Measurements from ENCODE around the gene SHOC2. TPM values are rescaled to one million over a fixed set of nuclear protein-coding genes. Genes with fewer than 3 reads are reported as not detected.
A peak's percentile ranks its signal among the peaks of the same experiment; 100 is the strongest.

Gene SHOC2
- total RNA-seq, 1 donor from 2014 or later, result 48.9 TPM

DNA sequence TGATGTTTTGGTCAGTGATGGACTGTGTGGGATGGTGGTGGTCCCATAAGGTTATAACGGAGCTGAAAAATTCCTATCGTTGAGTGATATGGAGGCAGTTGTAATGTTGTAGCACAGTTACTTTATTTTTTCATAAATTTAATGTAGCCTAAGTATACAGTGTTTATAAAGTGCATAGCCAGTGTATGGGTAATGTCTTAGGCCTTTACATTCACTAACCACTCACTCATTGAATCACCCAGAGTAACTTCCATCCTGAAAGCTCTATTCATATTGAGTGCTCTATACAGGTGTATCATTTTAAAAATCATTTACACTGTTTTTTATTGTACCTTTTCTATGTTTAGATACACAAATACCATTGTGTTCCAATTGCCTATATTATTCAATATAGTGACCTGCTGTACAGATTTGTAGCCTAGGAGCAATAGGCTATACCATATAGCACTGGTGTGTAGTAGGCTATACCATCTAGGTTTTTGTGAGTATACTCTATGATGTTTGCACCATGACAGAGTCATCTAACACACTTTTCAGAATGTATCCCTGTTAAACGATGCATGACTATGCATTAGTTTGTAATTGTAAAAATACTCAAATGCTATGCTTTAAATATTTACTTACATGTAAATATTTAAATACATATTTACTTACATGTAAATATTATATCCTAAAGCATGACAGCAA, 26.7 kb upstream of the SHOC2 start:
- Mint-ChIP-seq H3K4me1 (ENCODE audit: unreplicated experiment) (no peaks in the 10 kb centered on the region), H3K4me3 (ENCODE audit: unreplicated experiment) (no peak overlapping the region), H3K27me3 (ENCODE audit: unreplicated experiment) (peaks cover 1% of the 10 kb centered on the region), H3K36me3 (ENCODE audit: low read depth, unreplicated experiment) (peaks cover 3% of the 10 kb centered on the region), H3K9me3 (ENCODE audit: unreplicated experiment) (no peaks in the 10 kb centered on the region), H3K27ac (ENCODE audit: unreplicated experiment) (no peak overlapping the region)
- TF ChIP-seq, protein P1, sequence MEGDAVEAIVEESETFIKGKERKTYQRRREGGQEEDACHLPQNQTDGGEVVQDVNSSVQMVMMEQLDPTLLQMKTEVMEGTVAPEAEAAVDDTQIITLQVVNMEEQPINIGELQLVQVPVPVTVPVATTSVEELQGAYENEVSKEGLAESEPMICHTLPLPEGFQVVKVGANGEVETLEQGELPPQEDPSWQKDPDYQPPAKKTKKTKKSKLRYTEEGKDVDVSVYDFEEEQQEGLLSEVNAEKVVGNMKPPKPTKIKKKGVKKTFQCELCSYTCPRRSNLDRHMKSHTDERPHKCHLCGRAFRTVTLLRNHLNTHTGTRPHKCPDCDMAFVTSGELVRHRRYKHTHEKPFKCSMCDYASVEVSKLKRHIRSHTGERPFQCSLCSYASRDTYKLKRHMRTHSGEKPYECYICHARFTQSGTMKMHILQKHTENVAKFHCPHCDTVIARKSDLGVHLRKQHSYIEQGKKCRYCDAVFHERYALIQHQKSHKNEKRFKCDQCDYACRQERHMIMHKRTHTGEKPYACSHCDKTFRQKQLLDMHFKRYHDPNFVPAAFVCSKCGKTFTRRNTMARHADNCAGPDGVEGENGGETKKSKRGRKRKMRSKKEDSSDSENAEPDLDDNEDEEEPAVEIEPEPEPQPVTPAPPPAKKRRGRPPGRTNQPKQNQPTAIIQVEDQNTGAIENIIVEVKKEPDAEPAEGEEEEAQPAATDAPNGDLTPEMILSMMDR (IDR thresholded peaks at IDR 0.05; ENCODE audit: unreplicated experiment), result no peak
- no peak for DNase-seq (ENCODE audit: low spot score)

DNA sequence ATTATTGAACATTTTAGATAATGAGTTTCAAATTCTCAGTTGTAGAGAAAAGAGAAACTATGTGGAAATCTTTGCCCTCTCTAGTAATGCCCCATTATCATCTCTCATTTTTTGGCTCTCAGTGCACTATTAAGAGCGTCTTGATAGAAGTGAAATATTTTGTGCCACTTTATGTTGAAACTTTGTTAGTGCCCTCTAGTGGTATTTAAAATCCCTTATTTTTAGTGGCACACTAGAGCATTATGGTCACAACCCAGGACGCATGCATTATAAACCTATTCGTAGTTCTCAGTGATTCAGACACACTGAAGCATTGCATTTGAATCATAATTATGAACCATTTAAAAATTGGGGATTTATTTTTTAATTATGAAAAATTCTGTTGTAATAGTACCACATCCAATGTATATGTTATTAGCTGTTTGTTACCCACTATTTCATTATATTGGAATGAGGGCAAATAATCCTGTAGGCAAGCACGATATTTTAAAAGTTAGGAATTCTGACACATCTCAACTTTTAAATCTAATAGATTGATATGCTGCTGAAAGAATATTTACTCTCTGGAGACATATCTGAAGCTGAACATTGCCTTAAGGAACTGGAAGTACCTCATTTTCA, 25.7 kb upstream of the SHOC2 start:
- H3K27me3 Mint-ChIP-seq (ENCODE audit: unreplicated experiment), result peaks cover 1% of the 10 kb centered on the region
- peaks cover 3% of the 10 kb centered on the region for H3K36me3 Mint-ChIP-seq (ENCODE audit: low read depth, unreplicated experiment)
- no peak overlapping the region for H3K27ac Mint-ChIP-seq (ENCODE audit: unreplicated experiment)
- TF ChIP-seq, protein P1 (IDR thresholded peaks at IDR 0.05; ENCODE audit: unreplicated experiment), result peak; percentile 74
- H3K9me3 Mint-ChIP-seq (ENCODE audit: unreplicated experiment), result no peaks in the 10 kb centered on the region
- no peak overlapping the region for H3K4me3 Mint-ChIP-seq (ENCODE audit: unreplicated experiment)
- no peak for DNase-seq (ENCODE audit: low spot score)
- H3K4me1 Mint-ChIP-seq (ENCODE audit: unreplicated experiment), result no peaks in the 10 kb centered on the region

DNA sequence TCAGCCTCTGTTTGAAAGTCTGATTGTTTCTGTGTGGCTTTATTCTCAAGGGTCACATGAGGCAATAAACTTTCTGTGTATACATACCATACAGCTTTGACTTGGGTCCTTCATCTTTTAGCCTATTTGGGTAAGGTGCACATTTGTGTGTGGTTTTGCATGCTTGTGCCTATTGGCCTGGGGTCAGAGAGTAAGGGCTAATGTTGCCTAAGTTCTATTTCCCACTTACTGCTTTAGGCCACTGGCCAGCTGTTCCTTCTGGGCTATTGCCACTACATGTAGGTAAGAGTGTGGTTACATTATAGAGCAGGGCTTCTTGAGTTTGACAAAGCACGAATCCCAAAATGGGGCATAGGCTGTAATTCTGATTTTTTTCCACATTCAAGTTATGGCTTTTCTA, 22.2 kb upstream of the SHOC2 start:
- Mint-ChIP-seq H3K36me3 (ENCODE audit: low read depth, unreplicated experiment) (peaks cover 3% of the 10 kb centered on the region), H3K4me3 (ENCODE audit: unreplicated experiment) (no peak overlapping the region), H3K27ac (ENCODE audit: unreplicated experiment) (no peak overlapping the region), H3K27me3 (ENCODE audit: unreplicated experiment) (peaks cover 1% of the 10 kb centered on the region), H3K4me1 (ENCODE audit: unreplicated experiment) (no peaks in the 10 kb centered on the region), H3K9me3 (ENCODE audit: unreplicated experiment) (no peaks in the 10 kb centered on the region)
- no peak for DNase-seq (ENCODE audit: low spot score)
- TF ChIP-seq, protein P1 (IDR thresholded peaks at IDR 0.05; ENCODE audit: unreplicated experiment), result no peak

DNA sequence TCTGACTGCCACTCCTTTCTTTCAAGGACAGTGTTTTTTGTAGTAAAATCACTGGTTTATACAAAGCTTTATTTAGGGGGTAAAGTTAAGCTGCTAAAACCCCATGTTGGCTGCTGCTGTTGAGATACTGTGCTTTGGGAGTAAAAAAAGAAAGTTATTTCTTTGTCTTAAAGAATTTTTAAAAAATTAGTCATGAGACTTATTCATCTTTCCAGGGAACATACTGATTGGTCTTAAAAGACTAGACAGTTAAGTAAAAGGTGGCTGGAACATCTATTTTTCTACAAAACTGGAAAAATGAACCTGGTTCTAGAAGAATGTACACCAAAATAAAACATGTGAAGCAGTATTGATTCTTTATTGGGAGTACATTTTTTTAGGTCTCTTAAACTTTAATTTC, 21.0 kb upstream of the SHOC2 start:
- Mint-ChIP-seq H3K27me3 (ENCODE audit: unreplicated experiment) (peaks cover 1% of the 10 kb centered on the region), H3K9me3 (ENCODE audit: unreplicated experiment) (no peaks in the 10 kb centered on the region), H3K4me1 (ENCODE audit: unreplicated experiment) (peaks cover 4% of the 10 kb centered on the region), H3K36me3 (ENCODE audit: low read depth, unreplicated experiment) (peaks cover 3% of the 10 kb centered on the region), H3K4me3 (ENCODE audit: unreplicated experiment) (no peak overlapping the region), H3K27ac (ENCODE audit: unreplicated experiment) (no peak overlapping the region)
- DNase-seq (ENCODE audit: low spot score), result no peak
- TF ChIP-seq, protein P1 (IDR thresholded peaks at IDR 0.05; ENCODE audit: unreplicated experiment), result no peak

DNA sequence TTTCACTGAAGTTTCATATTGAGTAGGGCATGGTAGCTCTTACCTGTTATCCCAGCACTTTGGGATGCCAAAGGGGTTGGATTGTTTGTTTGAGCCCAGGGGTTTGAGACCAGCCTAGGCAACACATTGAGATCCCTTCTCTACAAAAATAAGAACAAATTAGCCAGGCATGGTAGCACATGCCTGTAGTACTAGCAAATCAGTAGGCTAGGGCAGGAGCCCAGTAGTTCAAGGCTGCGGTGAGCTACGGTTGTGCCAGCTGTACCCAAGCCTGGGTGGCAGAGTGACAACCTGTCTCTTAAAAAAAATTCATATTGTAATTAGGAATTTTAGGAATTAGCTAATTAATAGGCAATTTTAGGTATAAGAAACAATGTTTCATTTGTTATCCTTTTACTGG, 18.4 kb upstream of the SHOC2 start:
- H3K9me3 Mint-ChIP-seq (ENCODE audit: unreplicated experiment), result no peaks in the 10 kb centered on the region
- peaks cover 6% of the 10 kb centered on the region for H3K4me1 Mint-ChIP-seq (ENCODE audit: unreplicated experiment)
- no peak overlapping the region for H3K27ac Mint-ChIP-seq (ENCODE audit: unreplicated experiment)
- DNase-seq (ENCODE audit: low spot score), result no peak
- H3K36me3 Mint-ChIP-seq (ENCODE audit: low read depth, unreplicated experiment), result peaks cover 3% of the 10 kb centered on the region
- TF ChIP-seq, protein P1 (IDR thresholded peaks at IDR 0.05; ENCODE audit: unreplicated experiment), result no peak
- peaks cover 1% of the 10 kb centered on the region for H3K27me3 Mint-ChIP-seq (ENCODE audit: unreplicated experiment)
- H3K4me3 Mint-ChIP-seq (ENCODE audit: unreplicated experiment), result no peak overlapping the region

All from endothelial cell (in vitro differentiated cells).